CD4-positive, alpha-beta T cell (primary cell): ENCODE measurements around the gene CEPT1. TPM values are rescaled to one million over a fixed set of nuclear protein-coding genes. Genes with fewer than 3 reads are reported as not detected.

Experiments
- ATAC-seq: fragments of 200-7000 bp; cut with Tn5 transposase; one replicate; pipeline ENCODE4 v1.10.0; 2022; ENCODE audit warnings: mild to moderate bottlenecking; ENCODE audit not compliant: poor library complexity
- CTCF ChIA-PET: fragments of 350-600 bp; sonication (Branson Sonifier 250); formaldehyde crosslinking; loops from one replicate; lab custom pipeline; 2021; ENCODE audit warnings: antibody characterized with exemption, inconsistent platforms; lab: Charles Lee
- POLR2A ChIA-PET: fragments of 350-600 bp; sonication (Branson Sonifier 250); formaldehyde crosslinking; loops from one replicate; lab custom pipeline; 2021; ENCODE audit warnings: antibody characterized with exemption, inconsistent platforms; lab: Charles Lee
- DNase-seq, 14 experiments: peaks; one replicate each; pipeline ENCODE4 v3.0.0-alpha.2; 2013 to 2020; ENCODE audit warnings: mixed read lengths in 2 of 14
- H3K27ac ChIP-seq, 2 donors: one replicate each; pipeline versions ENCODE4 v1.5.1 to v1.7.0; 2013; ENCODE audit warnings: low read length in 2 of 2, low read depth in 1 of 2, mild to moderate bottlenecking in 1 of 2
- H3K27me3 ChIP-seq, 2 experiments: 1 replicate in 1 of 2; 2 replicates in 1 of 2; pipeline versions ENCODE4 v1.6.1 to v1.7.0; 2013; ENCODE audit warnings: low read length in 2 of 2, control low read depth in 1 of 2, mild to moderate bottlenecking in 1 of 2, moderate library complexity in 1 of 2; ENCODE audit not compliant: insufficient read depth in 2 of 2, control insufficient read depth in 1 of 2
- H3K36me3 ChIP-seq: one replicate; pipeline ENCODE4 v1.6.1; 2013; ENCODE audit warnings: low read length, control low read depth; ENCODE audit not compliant: insufficient read depth
- H3K4me1 ChIP-seq: one replicate; pipeline ENCODE4 v1.6.1; 2013; ENCODE audit warnings: low read length, control low read depth; ENCODE audit not compliant: insufficient read depth
- H3K4me3 ChIP-seq: one replicate; pipeline ENCODE4 v1.5.1; 2013; ENCODE audit warnings: mild to moderate bottlenecking, low read length, moderate library complexity
- H3K9me3 ChIP-seq, 2 experiments: 1 replicate in 1 of 2; 2 replicates in 1 of 2; pipeline versions ENCODE4 v1.6.1 to v1.7.0; 2013; ENCODE audit warnings: low read length in 2 of 2, mild to moderate bottlenecking in 2 of 2, control low read depth in 1 of 2, moderate library complexity in 1 of 2; ENCODE audit not compliant: control insufficient read depth in 1 of 2, insufficient read depth in 1 of 2
- H3K27ac Mint-ChIP-seq: one replicate; pipeline ENCODE4 v1.8.0; 2020; ENCODE audit warnings: mixed read lengths
- H3K27me3 Mint-ChIP-seq: one replicate; pipeline ENCODE4 v1.8.0; 2021; ENCODE audit warnings: mixed read lengths
- H3K36me3 Mint-ChIP-seq: one replicate; pipeline ENCODE4 v1.8.0; 2021; ENCODE audit warnings: low read depth, mixed read lengths
- H3K4me1 Mint-ChIP-seq: one replicate; pipeline ENCODE4 v1.8.0; 2021; ENCODE audit warnings: low read depth, mixed read lengths
- H3K4me3 Mint-ChIP-seq: one replicate; pipeline ENCODE4 v1.8.0; 2020; ENCODE audit warnings: mild to moderate bottlenecking, mixed read lengths
- H3K9me3 Mint-ChIP-seq: one replicate; pipeline ENCODE4 v1.8.0; 2020; ENCODE audit warnings: mixed read lengths
- CTCF ChIP-seq: fragments of 200-600 bp; IDR thresholded peaks from one replicate; pipeline ENCODE4 v1.8.0; 2022; ENCODE audit warnings: antibody characterized with exemption, mild to moderate bottlenecking
- intact Hi-C, 2 experiments: fragments of 100-400 bp; cut with DNase I in 1 of 2; cut with micrococcal nuclease in 1 of 2; formaldehyde crosslinking; loops; one replicate each; pipeline versions ENCODE4 v1.15.1 to v1.9.0; 2023 to 2025; cut with DNase I, micrococcal nuclease
- total RNA-seq, 174 experiments: library from RNA in 2 of 174; stranded (reverse) in 2 of 174; gene quantifications; one replicate each; pipeline ENCODE4 v1.2.3 and lab custom pipeline; 2021 to 2026

CEPT1 gene
- total RNA-seq, 2 experiments from 2014 or later, result 25.0 to 27.2 TPM

DNA sequence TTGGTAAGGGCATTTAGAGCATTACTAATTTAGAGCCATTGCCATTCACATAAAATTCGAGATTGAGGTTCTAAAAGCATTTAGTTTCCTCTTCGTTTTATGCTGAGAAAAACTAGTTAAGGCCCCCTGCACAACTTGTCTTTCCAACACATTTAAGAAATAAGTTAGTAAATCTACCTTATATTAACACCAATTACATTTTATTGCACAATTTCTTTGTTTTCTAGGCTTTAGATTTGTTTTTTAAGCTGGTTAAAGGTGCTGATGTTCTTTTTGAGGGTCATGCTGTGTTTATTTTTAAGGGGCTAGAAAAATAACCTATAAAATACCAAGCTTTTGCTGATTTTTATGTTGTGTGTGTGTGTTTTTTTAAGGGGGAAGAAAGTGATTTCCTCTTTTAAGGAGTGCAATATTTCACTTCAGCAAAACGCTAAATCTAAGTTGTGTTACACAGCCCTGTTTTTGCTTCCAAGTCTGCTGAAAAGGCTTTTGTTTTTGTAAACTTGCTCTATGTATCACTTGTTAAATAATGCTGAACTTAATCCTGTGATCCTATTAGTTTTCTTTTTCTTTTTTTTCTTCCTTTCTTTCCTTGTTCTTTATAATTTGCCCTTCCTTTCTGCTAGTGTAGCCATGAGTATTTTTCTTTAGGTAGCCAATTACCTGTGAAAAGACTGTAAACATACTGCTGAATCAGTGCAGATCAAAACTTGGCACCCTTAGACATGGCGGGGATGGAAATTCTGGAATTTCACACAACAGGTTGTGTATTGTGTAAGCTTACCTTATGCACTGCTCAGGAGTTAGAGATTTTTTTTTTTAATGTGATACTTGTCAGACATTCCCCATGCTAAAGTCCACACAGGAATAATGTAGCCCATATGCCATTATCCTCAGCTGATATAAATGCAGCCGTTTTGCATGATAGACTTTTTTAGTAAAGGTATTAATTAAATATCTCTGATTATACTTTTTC lies 1.5 kb downstream of the CEPT1 start:
- Histone ChIP-seq H3K4me3 (peak overlapping the region; percentile 94), H3K27me3 (no peaks in the 10 kb centered on the region), H3K36me3 (peaks cover 8% of the 10 kb centered on the region), H3K4me1 (peaks cover 22% of the 10 kb centered on the region), H3K27ac (no peak overlapping the region), H3K9me3 (no peaks in the 10 kb centered on the region)
- peak overlapping the region; percentile 100 for H3K4me3 Mint-ChIP-seq
- ChIA-PET POLR2A (interaction anchor here (0.6 to 3.2 kb wide), 3 partner anchors 20 to 75 kb away, joined by 3 to 28 read pairs (median 4); no protein-coding TSS in a partner anchor), CTCF (interaction anchor here (0.9 to 1.4 kb wide), 3 partner anchors 74 to 306 kb away, joined by 3 read pairs; no protein-coding TSS in a partner anchor)
- H3K4me1 Mint-ChIP-seq, result peaks cover 71% of the 10 kb centered on the region
- no peak for DNase-seq
- TF ChIP-seq CTCF, result no peak
- ATAC-seq, result no peak
- H3K27ac Mint-ChIP-seq, result peak overlapping the region; percentile 90
- H3K9me3 Mint-ChIP-seq, result no peaks in the 10 kb centered on the region
- intact Hi-C loops, result loop anchor here (5.0 to 10.0 kb wide), 5 partner anchors 36 to 467 kb away; partner anchors contain the start of genes ATP5PB (in 1 of the 2), KCNA3 (in 1 of the 2) and WDR77 (in 1 of the 2)
- no peaks in the 10 kb centered on the region for H3K27me3 Mint-ChIP-seq
- peaks cover 51% of the 10 kb centered on the region for H3K36me3 Mint-ChIP-seq

DNA sequence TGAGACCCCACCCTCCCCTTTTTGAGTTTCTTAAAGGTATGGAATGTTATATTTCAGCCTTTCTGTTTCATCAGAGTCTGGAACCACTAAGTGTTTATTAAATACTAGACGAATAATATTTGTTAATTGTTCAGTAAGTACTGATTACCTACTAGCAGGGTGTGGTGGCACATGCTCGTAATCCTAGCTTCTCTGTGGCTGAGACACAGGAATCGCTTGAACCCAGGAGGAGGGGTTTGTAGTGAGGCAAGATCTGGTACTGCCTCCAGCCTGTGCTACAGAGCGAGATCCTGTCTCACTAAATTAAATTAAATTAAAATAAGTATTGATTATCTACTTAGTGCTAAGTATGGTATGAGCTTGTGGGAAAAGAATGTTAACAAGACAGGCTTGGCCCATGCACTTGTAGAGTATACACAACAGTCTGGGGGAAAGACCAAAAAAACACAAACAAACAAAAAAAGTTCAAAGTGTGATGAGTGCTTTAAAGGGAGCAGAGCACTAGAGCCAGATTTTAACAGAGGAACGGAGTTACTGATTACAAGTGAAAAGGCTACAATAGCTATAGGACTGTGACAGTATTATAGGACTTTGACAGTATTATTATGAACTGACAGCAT lies 2.4 kb downstream of the CEPT1 start:
- Mint-ChIP-seq H3K9me3 (no peaks in the 10 kb centered on the region), H3K4me1 (peaks cover 80% of the 10 kb centered on the region), H3K4me3 (peak overlapping the region; percentile 100), H3K27me3 (no peaks in the 10 kb centered on the region), H3K27ac (peak overlapping the region; percentile 30), H3K36me3 (peaks cover 57% of the 10 kb centered on the region)
- peaks cover 22% of the 10 kb centered on the region for H3K4me1 ChIP-seq
- no peak overlapping the region for H3K27ac ChIP-seq
- intact Hi-C loops, result loop anchor here (5.0 to 10.0 kb wide), 5 partner anchors 35 to 468 kb away; partner anchors contain the start of genes ATP5PB (in 1 of the 2), KCNA3 (in 1 of the 2) and WDR77 (in 1 of the 2)
- no peak overlapping the region for H3K4me3 ChIP-seq
- DNase-seq (no peak), ATAC-seq (no peak)
- POLR2A ChIA-PET, result interaction anchor here (0.6 kb wide), 1 partner anchor 74 kb away, joined by 3 read pairs; no protein-coding TSS in a partner anchor
- TF ChIP-seq CTCF, result no peak
- CTCF ChIA-PET, result interaction anchor here (0.9 to 1.4 kb wide), 2 partner anchors 73 to 305 kb away, joined by 3 read pairs; no protein-coding TSS in a partner anchor
- no peaks in the 10 kb centered on the region for H3K27me3 ChIP-seq
- H3K9me3 ChIP-seq, result no peaks in the 10 kb centered on the region
- peaks cover 6% of the 10 kb centered on the region for H3K36me3 ChIP-seq

- intact Hi-C loops, result loop anchor here in 1 of 2 experiments (10.0 kb wide), 1 partner anchor 471 kb away; the partner anchor contains the start of gene KCNA3
- Mint-ChIP-seq H3K4me3 (no peak overlapping the region), H3K4me1 (peaks cover 85% of the 10 kb centered on the region), H3K27ac (peak overlapping the region; percentile 37), H3K27me3 (no peaks in the 10 kb centered on the region), H3K36me3 (peaks cover 65% of the 10 kb centered on the region), H3K9me3 (no peaks in the 10 kb centered on the region)
- no peaks in the 10 kb centered on the region for H3K9me3 ChIP-seq
- CTCF ChIA-PET, result no interaction called here
- peaks cover 19% of the 10 kb centered on the region for H3K4me1 ChIP-seq
- H3K4me3 ChIP-seq, result no peak overlapping the region
- peaks cover 33% of the 10 kb centered on the region for H3K36me3 ChIP-seq
- H3K27ac ChIP-seq, result no peak overlapping the region
- no peak for TF ChIP-seq CTCF
- H3K27me3 ChIP-seq, result no peaks in the 10 kb centered on the region
- POLR2A ChIA-PET, result interaction anchor here (1.2 kb wide), 1 partner anchor 81 kb away, joined by 3 read pairs; no protein-coding TSS in a partner anchor
- DNase-seq, result no peak
- no peak for ATAC-seq
Measured at GRCh38 chr1:111145542-111145941, 5.5 kb downstream of the CEPT1 start.
